H9 (cell line): ENCODE measurements around the gene RGS3. TPM values are rescaled to one million over a fixed set of nuclear protein-coding genes. Genes with fewer than 3 reads are reported as not detected.

ENCODE experiments used
- DNase-seq: peaks from one replicate; pipeline ENCODE4 v3.0.0-alpha.2; 2017
- H2AFZ ChIP-seq: one replicate; pipeline ENCODE4 v1.6.1; 2013; ENCODE audit warnings: mild to moderate bottlenecking, low read length, control low read depth, moderate library complexity
- H2AK5ac ChIP-seq: 2 replicates; pipeline ENCODE4 v1.6.1; 2013; ENCODE audit warnings: low read length, control low read depth, mixed read lengths; ENCODE audit not compliant: insufficient read length
- H2BK120ac ChIP-seq: one replicate; pipeline ENCODE4 v1.6.1; 2013; ENCODE audit warnings: low read depth, mild to moderate bottlenecking, low read length, control low read depth, inconsistent platforms; ENCODE audit not compliant: poor library complexity, severe bottlenecking
- H2BK12ac ChIP-seq: 2 replicates; pipeline ENCODE4 v1.6.1; 2013; ENCODE audit warnings: low read length, control low read depth, mixed read lengths, low read depth; ENCODE audit not compliant: insufficient read length
- H2BK15ac ChIP-seq: 2 replicates; pipeline ENCODE4 v1.6.1; 2013; ENCODE audit warnings: low read depth, low read length, control low read depth
- H2BK20ac ChIP-seq: one replicate; pipeline ENCODE4 v1.6.1; 2013; ENCODE audit warnings: low read depth, mild to moderate bottlenecking, low read length, control low read depth, inconsistent platforms; ENCODE audit not compliant: poor library complexity, severe bottlenecking
- H2BK5ac ChIP-seq: 2 replicates; pipeline ENCODE4 v1.6.1; 2013; ENCODE audit warnings: low read length, control low read depth, mixed read lengths; ENCODE audit not compliant: insufficient read length
- H3K14ac ChIP-seq: 2 replicates; pipeline ENCODE4 v1.6.1; 2013; ENCODE audit warnings: low read length, control low read depth; ENCODE audit not compliant: insufficient read depth
- H3K18ac ChIP-seq: 2 replicates; pipeline ENCODE4 v1.6.1; 2013; ENCODE audit warnings: low read depth, mild to moderate bottlenecking, mixed read lengths, low read length, control low read depth; ENCODE audit not compliant: insufficient read length
- H3K23ac ChIP-seq: 2 replicates; pipeline ENCODE4 v1.6.1; 2013; ENCODE audit warnings: low read length, control low read depth, mixed read lengths, low read depth; ENCODE audit not compliant: insufficient read length
- H3K23me2 ChIP-seq: 2 replicates; pipeline ENCODE4 v1.6.1; 2013; ENCODE audit warnings: low read depth, mild to moderate bottlenecking, mixed read lengths, low read length, control low read depth; ENCODE audit not compliant: insufficient read length, poor library complexity, severe bottlenecking
- H3K27ac ChIP-seq: 2 replicates; pipeline ENCODE4 v1.5.1; 2013; ENCODE audit warnings: low read length, control low read depth, mixed read lengths, low read depth; ENCODE audit not compliant: insufficient read length
- H3K27me3 ChIP-seq: 2 replicates; pipeline ENCODE4 v1.6.1; 2013; ENCODE audit warnings: low read length, control low read depth, inconsistent platforms; ENCODE audit not compliant: insufficient read depth
- H3K4ac ChIP-seq: 2 replicates; pipeline ENCODE4 v1.6.1; 2013; ENCODE audit warnings: low read depth, mild to moderate bottlenecking, control low read depth, inconsistent platforms, low read length, moderate library complexity
- H3K4me1 ChIP-seq: 2 replicates; pipeline ENCODE4 v1.6.1; 2013; ENCODE audit warnings: low read length, control low read depth, inconsistent platforms; ENCODE audit not compliant: insufficient read depth
- H3K4me2 ChIP-seq: 2 replicates; pipeline ENCODE4 v1.6.1; 2013; ENCODE audit warnings: low read length, control low read depth, mixed read lengths; ENCODE audit not compliant: insufficient read length, insufficient read depth
- H3K56ac ChIP-seq: 2 replicates; pipeline ENCODE4 v1.6.1; 2013; ENCODE audit warnings: low read depth, mild to moderate bottlenecking, mixed read lengths, low read length, control low read depth; ENCODE audit not compliant: insufficient read length
- H3K79me1 ChIP-seq: 2 replicates; pipeline ENCODE4 v1.6.1; 2013; ENCODE audit warnings: low read depth, mild to moderate bottlenecking, moderate library complexity, low read length, control low read depth, inconsistent platforms; ENCODE audit not compliant: insufficient read depth, poor library complexity, severe bottlenecking
- H3K79me2 ChIP-seq: 2 replicates; pipeline ENCODE4 v1.6.1; 2013; ENCODE audit warnings: low read length, control low read depth, inconsistent platforms; ENCODE audit not compliant: insufficient read depth
- H3K9ac ChIP-seq: 2 replicates; pipeline ENCODE4 v1.6.1; 2013; ENCODE audit warnings: low read length, control low read depth, mixed read lengths; ENCODE audit not compliant: insufficient read length; ENCODE audit errors: extremely low read depth
- H3K9me3 ChIP-seq: one replicate; pipeline ENCODE4 v1.6.1; 2013; ENCODE audit warnings: low read depth, low read length, inconsistent platforms; ENCODE audit not compliant: control insufficient read depth
- H3T11ph ChIP-seq: one replicate; pipeline ENCODE4 v1.6.1; 2013; ENCODE audit warnings: mild to moderate bottlenecking, low read length, control low read depth, inconsistent platforms
- H4K20me1 ChIP-seq: one replicate; pipeline ENCODE4 v1.6.1; 2013; ENCODE audit not compliant: control insufficient read depth, insufficient read length, insufficient read depth
- H4K5ac ChIP-seq: 2 replicates; pipeline ENCODE4 v1.6.1; 2013; ENCODE audit warnings: low read depth, mild to moderate bottlenecking, mixed read lengths, low read length, control low read depth; ENCODE audit not compliant: insufficient read length
- H4K8ac ChIP-seq: replicated peaks from 2 replicates; pipeline ENCODE4 v1.6.1; 2013; ENCODE audit warnings: low read length, control low read depth, mixed read lengths, low read depth; ENCODE audit not compliant: insufficient read length
- H4K91ac ChIP-seq: 2 replicates; pipeline ENCODE4 v1.6.1; 2013; ENCODE audit warnings: low read depth, mild to moderate bottlenecking, moderate library complexity, mixed read lengths, low read length, control low read depth; ENCODE audit not compliant: insufficient read length
- H3K27ac Mint-ChIP-seq, 3 experiments: 2 replicates in 2 of 3; 3 replicates in 1 of 3; pipeline ENCODE4 v1.8.0; 2020 to 2021; ENCODE audit warnings: mixed read lengths in 3 of 3, mild to moderate bottlenecking in 1 of 3, moderate library complexity in 1 of 3
- H3K27me3 Mint-ChIP-seq: 2 replicates; pipeline ENCODE4 v1.8.0; 2021; ENCODE audit warnings: low read depth, mild to moderate bottlenecking, moderate library complexity, mixed read lengths
- H3K36me3 Mint-ChIP-seq, 3 experiments: 2 replicates in 2 of 3; 3 replicates in 1 of 3; pipeline ENCODE4 v1.8.0; 2020 to 2021; ENCODE audit warnings: low read depth in 3 of 3, mixed read lengths in 3 of 3; ENCODE audit not compliant: insufficient read depth in 1 of 3
- H3K4me1 Mint-ChIP-seq, 2 experiments: 2 replicates each; pipeline ENCODE4 v1.8.0; 2020; ENCODE audit warnings: mixed read lengths in 2 of 2
- H3K4me3 Mint-ChIP-seq, 2 experiments: 2 replicates in 1 of 2; 3 replicates in 1 of 2; pipeline ENCODE4 v1.8.0; 2020 to 2021; ENCODE audit warnings: mild to moderate bottlenecking in 2 of 2, mixed read lengths in 2 of 2, moderate library complexity in 1 of 2
- H3K9me3 Mint-ChIP-seq, 2 experiments: 2 replicates in 1 of 2; 3 replicates in 1 of 2; pipeline ENCODE4 v1.8.0; 2020; ENCODE audit warnings: mild to moderate bottlenecking in 2 of 2, mixed read lengths in 2 of 2, moderate library complexity in 1 of 2
- WGBS: extraction: QIAGEN DNeasy Blood & Tissue Kit; methylation state at CpG from one replicate; pipeline ENCODE4 v1.1.7; 2013; ENCODE audit warnings: missing lambda C conversion rate, low lambda C conversion rate, mixed read lengths; ENCODE audit not compliant: insufficient read length; ENCODE audit errors: extremely low coverage; 5-methylcytosine and 5-hydroxymethylcytosine counted together
- total RNA-seq: library from RNA; stranded (reverse); gene quantifications from 2 replicates; pipeline ENCODE4 v1.2.1, GENCODE V29; 2021
- TF ChIP-seq, protein P1 (sequence below): fragments of 200-600 bp; sonication (generic); conservative IDR thresholded peaks from 3 replicates; pipeline ENCODE4 v1.8.0; 2021; ENCODE audit warnings: antibody characterized with exemption, mild to moderate bottlenecking

RGS3 gene
- total RNA-seq, 1 experiment from 2014 or later = 13.9 TPM

DNA sequence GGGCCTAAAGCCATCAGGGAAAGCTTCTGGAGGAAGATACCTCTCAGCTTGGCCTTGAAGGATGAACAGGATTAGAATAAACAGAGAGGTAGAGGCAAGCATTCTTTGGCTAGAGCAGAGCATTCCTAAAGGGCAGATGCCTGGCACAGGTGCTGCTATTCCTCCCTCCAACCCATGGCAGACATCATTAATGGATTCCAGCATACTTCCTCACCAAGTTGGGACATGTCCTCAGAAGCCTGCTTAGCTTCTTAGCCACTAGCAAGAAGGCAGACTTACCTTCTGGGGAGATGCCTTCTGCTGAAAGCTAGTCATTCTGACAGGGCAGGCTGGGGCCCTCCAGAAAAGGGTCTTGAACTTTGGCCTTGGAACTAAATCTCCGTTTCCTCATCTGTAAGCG, 122.0 kb downstream of the RGS3 start:
- no peak for DNase-seq
- H2BK5ac ChIP-seq = no peak overlapping the region
- Mint-ChIP-seq H3K9me3 (no peaks in the 10 kb centered on the region), H3K4me1 (peaks cover 5 to 6% of the 10 kb centered on the region in 2 experiments; a peak in 2 of 4 replicates), H3K36me3 (peaks cover 0 to 14% (median 9%) of the 10 kb centered on the region in 3 experiments; a peak in 3 of 7 replicates), H3K27me3 (no peaks in the 10 kb centered on the region), H3K4me3 (no peak overlapping the region), H3K27ac (no peak overlapping the region; a peak in 1 of 7 replicates)
- no peak overlapping the region for H2BK120ac ChIP-seq
- H3K9ac ChIP-seq = no peak overlapping the region
- no peak overlapping the region for H3K23ac ChIP-seq
- H3K9me3 ChIP-seq = no peaks in the 10 kb centered on the region
- no peak overlapping the region for H3K56ac ChIP-seq
- no peaks in the 10 kb centered on the region for H3K23me2 ChIP-seq
- no peaks in the 10 kb centered on the region for H4K20me1 ChIP-seq
- H2AK5ac ChIP-seq = no peak overlapping the region
- H3K4me2 ChIP-seq = no peak overlapping the region
- TF ChIP-seq, protein P1, sequence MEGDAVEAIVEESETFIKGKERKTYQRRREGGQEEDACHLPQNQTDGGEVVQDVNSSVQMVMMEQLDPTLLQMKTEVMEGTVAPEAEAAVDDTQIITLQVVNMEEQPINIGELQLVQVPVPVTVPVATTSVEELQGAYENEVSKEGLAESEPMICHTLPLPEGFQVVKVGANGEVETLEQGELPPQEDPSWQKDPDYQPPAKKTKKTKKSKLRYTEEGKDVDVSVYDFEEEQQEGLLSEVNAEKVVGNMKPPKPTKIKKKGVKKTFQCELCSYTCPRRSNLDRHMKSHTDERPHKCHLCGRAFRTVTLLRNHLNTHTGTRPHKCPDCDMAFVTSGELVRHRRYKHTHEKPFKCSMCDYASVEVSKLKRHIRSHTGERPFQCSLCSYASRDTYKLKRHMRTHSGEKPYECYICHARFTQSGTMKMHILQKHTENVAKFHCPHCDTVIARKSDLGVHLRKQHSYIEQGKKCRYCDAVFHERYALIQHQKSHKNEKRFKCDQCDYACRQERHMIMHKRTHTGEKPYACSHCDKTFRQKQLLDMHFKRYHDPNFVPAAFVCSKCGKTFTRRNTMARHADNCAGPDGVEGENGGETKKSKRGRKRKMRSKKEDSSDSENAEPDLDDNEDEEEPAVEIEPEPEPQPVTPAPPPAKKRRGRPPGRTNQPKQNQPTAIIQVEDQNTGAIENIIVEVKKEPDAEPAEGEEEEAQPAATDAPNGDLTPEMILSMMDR = no peak
- H3K4ac ChIP-seq = no peak overlapping the region
- no peak overlapping the region for H4K8ac ChIP-seq
- H2BK20ac ChIP-seq = no peak overlapping the region
- H3K27me3 ChIP-seq = no peaks in the 10 kb centered on the region
- H3K4me1 ChIP-seq = peaks cover 2% of the 10 kb centered on the region; the same call in 1 of the 2 replicates
- H4K5ac ChIP-seq = no peak overlapping the region
- no CpG with 5 or more reads among the region's 2 CpGs for WGBS
- no peaks in the 10 kb centered on the region for H3K79me1 ChIP-seq
- H3T11ph ChIP-seq = no peak overlapping the region
- no peak overlapping the region for H4K91ac ChIP-seq
- H3K27ac ChIP-seq = no peak overlapping the region
- H3K79me2 ChIP-seq = no peaks in the 10 kb centered on the region
- H3K18ac ChIP-seq = no peak overlapping the region
- no peak overlapping the region for H2BK12ac ChIP-seq
- no peak overlapping the region for H3K14ac ChIP-seq
- no peak overlapping the region for H2AFZ ChIP-seq
- no peak overlapping the region for H2BK15ac ChIP-seq
